ENCODE data around the gene MAP1LC3A.

Gene MAP1LC3A

DNA sequence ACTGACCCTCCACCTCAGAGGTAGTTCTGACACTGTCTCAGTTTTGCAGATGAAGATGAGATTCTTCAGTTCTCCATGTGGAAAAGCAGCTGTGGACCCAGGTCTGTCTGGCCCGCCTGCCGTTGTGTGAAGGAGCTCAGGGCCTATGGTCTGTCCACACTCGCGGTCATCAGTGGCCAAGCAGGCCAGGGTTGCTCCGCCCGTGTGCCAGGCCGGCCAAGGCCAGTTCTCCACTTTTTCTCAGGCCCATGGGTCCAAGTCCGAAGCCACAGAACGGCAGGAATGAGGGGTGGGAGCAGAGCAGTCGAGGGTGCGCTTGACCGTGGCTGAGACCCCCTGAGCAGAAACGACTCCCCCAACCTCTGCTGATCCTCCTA, 8.6 kb upstream of the MAP1LC3A start:
- no peak for DNase-seq

DNA sequence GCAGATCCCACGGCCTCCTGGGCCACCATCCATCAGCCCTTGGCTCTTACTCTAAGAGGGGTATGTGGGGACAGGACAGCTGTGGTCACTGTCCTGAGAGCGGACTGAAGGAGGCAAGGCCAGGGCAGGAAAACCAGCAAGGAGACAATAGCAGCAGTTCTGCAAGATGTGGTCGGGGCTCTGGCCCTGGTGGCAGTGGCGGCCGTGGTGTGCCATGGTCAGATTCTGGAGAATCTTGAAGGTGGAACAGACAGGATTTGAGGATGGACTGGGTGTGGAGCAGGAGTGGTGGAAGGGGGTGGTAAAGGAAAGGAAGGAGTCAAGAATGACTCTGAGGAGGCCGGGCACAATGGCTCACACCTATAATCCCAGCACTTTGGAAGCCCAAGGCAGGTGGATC, 5.9 kb upstream of the MAP1LC3A start:
- no peak for DNase-seq

DNA sequence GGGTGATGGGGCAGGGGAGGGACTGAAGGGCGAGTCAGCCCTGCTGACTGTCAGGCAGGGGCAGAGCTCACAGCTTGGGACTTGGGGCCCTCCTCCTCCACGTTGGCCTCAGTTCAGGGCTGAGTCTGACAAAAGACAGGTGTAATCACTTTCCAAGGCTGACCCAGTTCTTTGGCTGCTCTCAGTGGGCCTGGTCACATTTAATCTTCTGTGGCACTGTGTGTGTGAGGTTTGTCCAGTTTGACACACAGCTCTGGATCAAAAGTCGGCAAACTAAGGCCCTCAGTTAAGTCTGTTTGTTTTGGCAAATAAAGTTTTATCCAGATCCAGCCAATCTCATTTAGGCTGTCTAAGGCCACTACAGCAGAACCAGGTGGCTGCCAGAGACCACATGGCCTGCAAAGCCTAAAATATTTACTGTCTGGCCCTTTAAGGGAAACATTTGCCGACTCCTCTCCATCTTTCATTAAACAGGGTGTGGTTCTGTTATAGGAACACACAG, 5.1 kb upstream of the MAP1LC3A start:
- no peak for DNase-seq

DNA sequence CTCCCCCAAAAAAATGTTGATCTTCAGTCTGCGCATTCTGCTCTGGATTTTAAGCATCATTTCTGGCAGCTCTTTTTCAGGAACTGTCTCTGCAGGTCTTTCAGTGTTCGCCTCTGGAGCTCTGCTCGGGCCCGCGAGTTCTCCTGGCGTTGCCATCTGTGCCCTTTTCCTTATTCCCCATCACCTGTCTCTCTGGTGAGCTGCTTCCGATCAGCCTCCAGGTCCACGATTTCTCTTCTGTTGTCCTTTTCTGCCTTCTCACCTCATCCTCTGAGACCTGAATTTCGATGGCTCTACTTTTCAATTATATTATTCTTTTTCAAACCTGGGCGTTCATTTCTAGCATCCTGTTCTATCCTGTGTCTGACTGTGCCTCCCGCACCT, 590 bp upstream of the MAP1LC3A start:
- no peak for DNase-seq

DNA sequence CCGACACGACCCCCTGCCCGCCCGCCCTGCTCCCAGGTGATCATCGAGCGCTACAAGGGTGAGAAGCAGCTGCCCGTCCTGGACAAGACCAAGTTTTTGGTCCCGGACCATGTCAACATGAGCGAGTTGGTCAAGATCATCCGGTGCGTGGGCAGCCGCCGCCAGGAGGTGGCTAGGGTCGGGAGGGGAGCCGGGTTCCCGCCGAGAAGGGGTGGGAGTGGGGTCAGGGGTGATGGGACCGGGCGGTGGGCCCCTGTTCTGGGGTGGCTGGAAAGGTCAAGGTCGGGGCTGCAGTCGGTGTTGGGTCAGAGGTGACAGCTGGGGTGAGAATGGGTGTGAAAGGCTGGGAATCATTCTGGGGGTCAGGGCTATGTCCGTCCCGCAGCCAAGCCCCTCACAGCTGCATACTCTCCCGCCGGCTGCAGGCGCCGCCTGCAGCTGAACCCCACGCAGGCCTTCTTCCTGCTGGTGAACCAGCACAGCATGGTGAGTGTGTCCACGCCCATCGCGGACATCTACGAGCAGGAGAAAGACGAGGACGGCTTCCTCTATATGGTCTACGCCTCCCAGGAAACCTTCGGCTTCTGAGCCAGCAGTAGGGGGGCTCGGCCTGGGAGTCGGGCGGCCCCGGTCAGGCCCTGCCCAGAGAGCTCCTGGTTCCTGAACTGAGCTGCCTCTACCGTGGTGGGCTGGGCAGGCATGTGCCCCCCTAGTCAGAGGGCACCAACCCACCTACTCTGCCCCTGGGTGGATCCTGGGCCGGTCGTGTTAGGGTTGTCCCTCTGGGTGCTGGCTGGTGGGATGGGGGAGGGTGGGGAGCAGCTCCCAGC, 1.0 kb downstream of the MAP1LC3A start:
- DNase-seq = no peak

DNA sequence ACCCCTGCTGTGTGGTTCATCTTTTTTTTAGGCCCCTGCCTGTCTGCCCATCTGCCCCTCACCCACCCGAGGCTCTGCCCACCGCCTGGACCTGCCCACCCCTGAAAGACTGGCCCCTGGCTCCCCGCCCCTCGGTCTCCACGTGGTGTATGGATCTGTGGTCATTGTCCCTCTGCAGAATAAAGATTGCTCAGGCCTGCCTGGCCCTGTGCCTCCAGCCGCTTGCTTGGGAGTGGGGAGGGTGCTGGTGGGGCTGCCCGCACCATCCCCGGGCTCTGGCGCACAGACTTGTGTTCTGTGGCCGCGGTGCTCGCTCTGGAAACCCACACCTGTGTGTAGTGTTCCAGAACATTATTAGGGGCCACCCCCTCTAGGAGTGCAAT, 1.6 kb downstream of the MAP1LC3A start:
- no peak for DNase-seq

DNA sequence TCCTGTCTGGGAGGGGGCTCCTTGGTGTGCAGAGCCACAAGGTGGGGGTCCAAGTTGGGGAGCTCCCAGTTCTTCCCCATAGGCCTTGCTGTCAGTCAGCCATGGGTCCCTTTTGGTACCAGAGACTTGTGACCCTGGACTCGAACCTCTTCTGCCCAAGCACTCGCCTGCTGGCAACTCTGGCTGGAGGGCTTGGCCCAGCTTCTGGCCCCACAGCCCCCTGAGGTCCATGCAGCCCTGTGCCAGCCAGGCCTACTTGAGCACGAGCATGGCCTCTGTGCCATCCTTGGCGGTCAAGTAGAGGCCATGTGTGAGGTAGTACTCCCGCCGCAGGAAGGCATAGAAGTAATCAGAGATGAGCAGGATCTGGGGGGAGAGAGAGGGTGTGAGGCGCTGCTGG, 2.1 kb downstream of the MAP1LC3A start:
- DNase-seq = no peak

DNA sequence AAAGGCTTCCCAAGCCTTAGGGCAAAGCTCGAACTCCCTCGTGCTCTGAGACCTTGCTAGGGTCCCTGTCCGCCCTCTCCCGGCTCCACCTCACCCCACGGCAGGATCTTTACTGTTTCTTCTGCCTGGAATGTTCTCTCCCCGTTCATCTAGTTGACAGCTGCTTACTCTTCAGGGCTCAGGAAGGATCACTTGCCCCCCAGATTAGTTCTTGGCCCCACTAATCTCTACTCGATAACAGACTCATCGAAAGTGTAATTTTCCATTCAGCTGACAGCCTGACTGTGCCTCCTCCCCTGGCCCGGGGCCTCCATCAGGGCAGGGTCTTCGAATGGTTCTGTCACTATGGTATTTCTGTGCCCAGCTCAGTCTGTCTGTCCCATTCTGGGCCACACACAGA, 3.1 kb downstream of the MAP1LC3A start:
- no peak for DNase-seq

DNA sequence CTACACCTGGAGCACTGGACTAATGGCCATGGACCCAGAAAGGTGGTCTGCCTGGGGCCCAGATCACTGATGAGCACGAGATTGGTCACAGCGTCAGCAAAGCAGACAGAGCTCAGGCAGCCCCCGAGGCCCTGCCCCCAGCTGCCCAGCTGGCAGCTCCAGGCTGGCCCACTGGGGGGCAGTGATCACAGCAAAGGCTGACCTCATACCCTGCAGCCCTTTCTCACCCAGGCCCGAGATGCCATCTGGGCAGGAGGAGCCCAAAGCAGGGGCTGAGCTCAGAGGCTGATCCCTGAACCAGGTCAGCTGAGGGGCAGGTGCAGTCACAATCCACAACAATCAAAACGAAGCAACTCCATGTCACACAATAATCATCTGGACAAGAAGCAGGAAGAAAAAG, 4.1 kb downstream of the MAP1LC3A start:
- DNase-seq = no peak

DNA sequence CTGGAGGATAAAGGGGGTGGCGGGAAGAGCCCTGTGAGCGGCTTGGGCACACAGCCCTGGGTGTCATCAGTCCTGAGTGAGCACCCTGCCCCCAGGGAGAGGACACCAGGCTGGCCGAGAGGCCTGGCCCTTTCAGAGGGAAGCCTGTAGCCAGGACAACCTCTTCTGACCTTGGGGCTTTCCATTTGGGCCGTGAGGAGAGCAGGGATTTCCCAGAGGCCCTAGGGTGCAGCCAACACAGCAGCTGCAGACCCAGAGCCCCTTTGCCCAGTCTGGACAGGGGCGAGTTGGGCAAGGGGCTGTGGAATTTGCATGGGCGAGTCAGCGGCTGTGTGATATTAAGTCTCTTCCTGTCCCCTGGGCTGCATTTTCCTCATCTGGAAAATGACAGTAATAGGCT, 6.3 kb downstream of the MAP1LC3A start:
- no peak for DNase-seq

DNA sequence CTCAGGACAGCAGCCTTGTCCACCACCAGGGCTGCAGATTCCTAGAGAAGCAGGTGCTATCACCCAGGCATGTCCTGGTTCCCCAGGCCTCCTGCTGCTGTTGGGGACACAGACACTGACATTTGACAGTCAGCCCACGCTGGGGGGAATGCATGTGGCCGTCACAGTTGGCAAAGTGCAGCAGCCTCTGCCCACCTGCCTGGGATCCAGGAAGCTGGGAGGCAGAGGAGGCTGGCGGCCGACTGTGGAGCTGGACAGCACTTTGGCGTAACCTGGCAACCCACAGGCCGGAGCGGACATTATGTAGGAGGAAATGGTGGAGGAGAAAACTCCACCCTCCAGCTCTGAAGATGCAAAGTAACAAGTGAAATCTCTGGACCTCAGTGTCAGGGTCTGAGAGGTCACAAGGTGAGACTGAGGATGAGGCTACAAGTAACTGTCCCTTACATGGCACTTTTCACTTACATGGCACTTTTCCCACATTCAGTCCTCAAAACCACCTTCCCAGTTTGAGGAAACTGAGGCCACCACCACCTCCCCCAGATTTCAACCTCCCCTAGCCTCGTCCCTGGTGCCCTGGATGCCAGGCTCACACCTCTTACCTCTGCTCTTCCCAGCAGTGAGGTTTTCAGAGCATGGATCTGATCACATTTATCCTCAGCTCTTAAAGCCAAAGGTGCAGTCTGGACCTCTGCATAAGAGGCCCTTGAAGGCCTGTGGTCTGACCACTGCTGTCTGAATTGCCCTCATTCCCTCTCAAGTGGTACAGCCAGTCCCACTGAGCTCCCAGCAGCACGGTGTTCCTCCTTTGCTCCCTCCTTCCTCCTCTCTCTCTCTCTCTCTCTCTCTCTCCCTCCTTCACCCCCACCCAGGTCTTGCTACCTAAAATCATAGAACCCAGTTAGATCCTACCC, 8.7 kb downstream of the MAP1LC3A start:
- no peak for DNase-seq

DNA sequence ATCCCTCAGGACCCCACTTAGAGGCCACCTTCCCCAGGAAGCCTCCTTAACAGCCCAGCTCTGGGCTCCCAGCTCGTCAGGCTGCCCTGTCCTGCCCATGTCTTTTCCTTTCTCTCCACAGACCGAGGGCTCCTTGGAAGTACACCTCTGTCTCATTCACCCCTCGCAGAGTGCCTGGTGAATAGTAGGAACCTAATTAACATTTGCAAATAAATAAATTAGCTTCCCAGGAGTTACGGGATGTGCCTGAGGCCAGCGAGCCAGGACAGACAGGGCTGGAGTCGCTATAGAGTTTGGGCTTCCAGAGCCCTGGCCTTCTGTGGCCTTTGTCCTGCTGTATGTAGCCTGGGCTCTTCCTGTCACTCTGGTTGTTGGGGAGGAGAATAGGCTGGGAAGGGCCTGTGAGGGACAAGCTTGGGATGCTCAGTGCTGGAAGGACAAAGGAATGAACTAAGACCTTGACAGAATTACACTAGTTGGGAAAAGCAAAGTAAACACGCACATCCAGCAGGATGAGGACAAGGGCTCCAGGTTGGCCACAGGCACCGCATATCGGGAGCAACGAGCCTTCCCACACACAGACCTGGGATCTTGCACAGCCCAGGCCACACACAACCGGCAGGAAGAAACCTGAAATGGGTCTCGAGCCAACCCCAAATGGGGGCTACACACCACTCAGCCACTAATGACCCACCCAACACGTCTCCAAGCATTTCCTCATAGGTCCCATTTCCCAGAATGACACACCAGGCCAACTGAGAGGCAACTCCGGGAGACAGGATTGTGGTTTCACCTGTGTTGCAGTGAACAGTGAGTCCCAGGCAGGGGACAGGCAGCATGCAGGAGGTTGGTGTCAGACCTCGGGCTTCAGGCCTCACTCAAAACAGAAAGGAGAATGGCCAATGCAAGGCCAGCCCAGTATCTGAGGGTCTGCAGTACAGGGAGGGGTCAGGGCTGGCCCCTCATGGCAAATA, 9.7 kb downstream of the MAP1LC3A start:
- no peak for DNase-seq

DNA sequence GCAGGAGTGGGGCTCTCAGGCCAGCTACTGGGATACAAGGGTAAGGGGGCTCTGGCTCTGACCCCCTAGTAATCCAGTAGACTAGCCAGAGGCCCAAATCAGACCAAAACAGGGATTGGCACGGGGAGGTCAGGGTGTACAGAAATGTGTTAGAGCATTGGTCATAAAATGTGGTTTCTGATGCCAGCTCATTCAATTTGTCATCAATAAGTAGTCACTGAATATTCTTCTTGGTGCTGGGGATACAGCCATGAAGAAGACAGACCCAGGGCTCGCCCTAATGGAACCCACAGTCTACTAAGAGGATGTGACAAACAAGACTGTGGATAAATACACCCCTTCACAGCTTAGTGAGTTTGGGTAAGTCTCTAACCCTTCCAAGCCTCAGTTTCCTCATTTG, 11.1 kb downstream of the MAP1LC3A start:
- DNase-seq = no peak

DNA sequence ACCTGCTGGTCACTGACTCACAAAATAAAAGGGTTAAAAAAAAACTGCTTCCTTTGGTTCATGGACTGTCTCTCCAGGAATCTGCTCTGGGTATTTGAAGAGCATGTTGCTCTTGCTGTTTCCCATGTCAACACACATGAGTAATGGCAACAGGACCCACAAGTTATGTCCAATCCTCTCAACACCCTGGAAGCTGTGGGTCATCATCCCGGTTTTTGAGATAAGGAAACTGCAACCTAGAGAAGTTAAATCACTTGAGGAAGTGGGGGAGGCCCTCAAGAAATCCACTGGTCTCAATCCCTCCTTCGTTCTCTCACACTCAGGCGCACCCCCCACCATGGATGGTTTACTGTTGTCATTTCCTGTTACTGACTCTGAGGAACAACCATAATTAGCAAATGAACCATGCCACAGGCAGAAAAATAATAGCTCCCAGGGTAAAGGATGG, 12.4 kb downstream of the MAP1LC3A start:
- peak; percentile 25 for DNase-seq

DNA sequence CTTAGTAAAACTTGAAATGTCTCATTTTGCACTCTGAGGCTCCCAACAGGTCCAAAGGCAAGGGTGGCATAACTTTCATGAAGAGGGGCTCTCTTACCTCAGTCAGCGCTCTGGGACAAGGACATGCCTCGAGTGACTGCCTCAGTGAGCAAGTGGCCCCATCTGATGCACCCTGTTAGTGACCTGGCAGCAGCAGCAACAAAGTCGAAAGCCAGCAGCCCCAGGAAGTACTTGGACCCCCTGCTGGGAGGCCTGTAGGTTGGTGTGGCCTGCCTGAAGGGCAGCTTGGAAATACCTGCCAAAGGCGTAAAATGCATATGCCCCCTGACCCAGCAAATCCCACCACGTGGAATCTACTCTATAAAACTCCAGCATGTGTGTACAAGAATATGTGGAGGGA, 13.2 kb downstream of the MAP1LC3A start:
- no peak for DNase-seq

DNA sequence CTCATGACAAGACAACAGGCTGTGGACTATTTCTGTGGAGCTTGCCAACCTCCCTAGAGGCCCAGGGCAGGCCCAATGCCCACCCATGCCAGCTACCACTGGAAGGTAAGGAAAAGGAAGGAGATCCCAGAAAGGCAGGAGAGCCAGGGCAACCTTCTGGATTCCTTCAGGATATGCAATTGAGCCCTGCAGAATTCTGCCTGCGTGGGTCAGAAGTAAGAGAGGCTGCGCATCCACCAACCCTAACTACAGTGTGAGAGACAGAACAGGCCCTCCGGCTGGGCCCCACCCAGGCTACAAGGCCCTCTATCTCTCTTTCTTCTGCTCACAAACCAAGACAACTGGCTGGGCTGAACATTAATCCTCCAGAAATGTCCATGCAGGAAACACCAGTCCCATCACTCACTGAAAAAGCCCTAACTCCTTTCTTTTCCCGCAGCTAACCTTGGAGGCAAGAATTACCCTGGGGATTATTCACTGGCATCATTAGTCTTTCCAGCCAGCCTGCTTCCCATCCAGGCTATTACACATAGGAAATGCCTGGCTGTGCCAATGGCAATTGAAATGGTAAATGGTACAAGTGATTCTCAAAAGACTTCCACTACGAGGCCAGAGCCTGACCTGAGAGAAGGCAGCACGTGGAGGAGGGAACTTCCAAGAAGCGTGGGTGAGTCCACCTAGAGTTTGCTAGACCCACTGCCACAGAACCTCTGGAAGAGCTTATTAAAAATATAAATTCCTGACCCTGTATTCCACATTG, 15.2 kb downstream of the MAP1LC3A start:
- no peak for DNase-seq

DNA sequence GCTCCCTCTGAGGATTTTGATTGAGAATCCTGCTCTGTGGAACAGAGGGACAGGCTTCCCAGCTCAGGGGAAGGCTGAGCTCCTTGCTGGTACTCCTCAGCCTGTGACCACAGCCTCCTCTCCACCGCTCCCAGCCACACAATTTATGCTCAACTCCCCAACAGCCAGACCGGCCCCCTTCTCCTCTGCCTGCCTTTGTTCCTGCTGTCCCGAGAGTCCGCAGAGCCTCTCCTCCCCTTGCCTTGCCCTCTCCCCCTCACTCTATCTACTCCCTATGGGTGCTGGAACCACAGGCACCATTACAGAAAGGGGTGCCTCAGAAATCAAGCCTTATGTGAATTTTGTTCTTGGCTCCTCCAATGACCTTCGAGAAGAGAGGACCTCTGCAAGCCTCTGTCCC, 15.9 kb downstream of the MAP1LC3A start:
- DNase-seq = no peak

DNA sequence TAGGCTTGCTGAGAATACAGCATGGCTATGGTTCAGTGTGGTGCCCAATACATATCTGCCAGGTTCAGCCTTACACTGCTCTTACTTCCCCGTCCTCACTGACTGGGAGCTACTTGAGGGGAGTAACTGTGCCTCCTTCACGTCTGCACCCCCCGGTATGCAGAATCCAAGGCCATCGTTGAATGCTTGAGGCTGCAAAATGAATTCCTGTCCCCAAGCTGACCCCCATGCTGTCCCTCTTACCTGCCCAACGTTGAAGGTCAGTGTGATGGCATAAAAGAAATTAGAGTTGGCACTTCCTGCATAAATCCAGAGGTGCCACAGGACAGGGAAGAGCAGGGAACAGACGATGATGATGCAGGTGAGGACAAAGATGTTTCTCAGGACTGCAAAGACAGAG, 16.3 kb downstream of the MAP1LC3A start:
- no peak for DNase-seq

DNA sequence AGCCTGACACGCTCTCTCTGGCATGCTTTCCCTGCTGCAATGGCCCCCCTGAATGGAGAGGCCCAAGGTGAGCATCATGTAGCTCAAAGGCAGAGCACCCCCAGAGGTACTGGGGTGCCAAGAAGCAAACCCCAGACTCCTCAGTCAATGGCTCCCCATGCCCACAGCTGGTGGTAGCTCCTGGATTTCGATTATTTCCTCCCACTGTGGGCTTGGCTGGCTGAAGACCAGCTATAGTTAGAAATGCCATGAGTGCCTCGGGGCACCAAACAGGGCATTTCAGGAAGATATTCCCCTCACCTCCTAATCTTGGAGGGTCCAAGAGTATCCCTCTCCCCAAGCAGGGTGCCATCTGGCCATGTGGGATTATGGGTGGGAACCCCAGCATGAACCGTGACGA, 16.8 kb downstream of the MAP1LC3A start:
- no peak for DNase-seq

DNA sequence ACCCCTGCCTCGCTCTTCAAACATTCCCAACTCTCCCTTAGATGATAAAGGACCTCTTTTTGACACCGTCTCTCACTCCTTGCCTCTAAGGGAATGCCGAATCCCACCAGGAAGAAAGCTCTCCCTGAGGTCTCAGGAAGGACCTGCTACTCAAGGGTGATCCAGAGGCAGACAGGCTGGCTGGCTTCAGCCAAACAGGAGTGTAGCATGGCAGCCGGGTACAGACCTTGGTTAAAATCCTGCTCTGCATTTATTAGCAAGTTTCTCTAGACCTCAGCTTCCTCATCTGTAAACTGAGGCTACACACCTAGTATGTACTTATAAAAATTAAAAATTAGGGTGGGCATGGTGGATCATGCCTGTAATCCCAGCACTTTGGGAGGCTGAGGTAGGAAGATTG, 17.2 kb downstream of the MAP1LC3A start:
- no peak for DNase-seq

DNA sequence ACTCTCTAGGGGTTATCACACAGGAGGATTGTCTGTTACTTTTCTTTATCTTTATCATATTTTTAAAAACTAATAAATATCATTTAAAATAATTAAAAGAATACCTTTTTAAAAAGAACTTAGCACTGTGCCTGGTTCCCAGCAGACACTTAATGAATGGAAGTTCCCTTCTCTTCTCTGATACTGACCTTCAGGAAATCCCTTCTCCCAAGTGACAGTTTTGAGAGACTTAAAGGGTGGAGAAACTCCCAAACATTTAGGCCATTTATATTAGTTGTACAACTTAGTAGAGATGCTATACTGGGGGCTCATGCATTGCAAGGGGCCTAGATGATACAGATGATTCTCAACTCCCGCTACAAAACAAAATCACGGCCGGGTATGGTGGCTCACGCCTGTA, 18.5 kb downstream of the MAP1LC3A start:
- DNase-seq = no peak

DNA sequence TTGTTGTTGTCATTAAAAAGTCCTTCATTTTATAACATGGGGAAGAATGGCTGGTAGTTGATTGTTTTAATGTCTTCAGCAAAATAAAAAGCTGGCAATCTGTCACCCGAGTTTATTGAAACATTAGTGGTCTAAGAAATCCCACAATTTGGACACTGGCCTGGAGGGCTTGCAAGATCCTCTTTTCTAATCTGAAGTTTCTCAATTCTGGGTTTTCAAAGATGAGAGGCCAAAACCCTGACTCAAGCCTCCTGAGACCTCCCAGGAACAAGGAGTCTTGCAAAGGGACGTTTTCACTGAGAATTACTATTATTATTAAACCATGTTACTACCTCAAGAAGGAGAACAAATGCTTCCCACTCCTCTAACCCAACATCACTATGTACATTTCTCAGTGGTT, 19.5 kb downstream of the MAP1LC3A start:
- DNase-seq = no peak
